Measurements from ENCODE around the gene ADAMTS10.

ADAMTS10 gene

GRCh38 chr19:8539621-8540149, 70.8 kb downstream of the ADAMTS10 start:
- no peak for TF ChIP-seq CTCF (conservative IDR thresholded peaks at IDR 0.05; ENCODE audit: control insufficient read depth, insufficient read depth, low read depth, low read length)
- no peak overlapping the region for H3K4me3 ChIP-seq (ENCODE audit: control insufficient read depth, low read depth, low read length)
- no peak for DNase-seq (ENCODE audit: low read depth)

- no peak for DNase-seq (ENCODE audit: low read depth)
- no peak overlapping the region for H3K4me3 ChIP-seq (ENCODE audit: control insufficient read depth, low read depth, low read length)
- TF ChIP-seq CTCF (conservative IDR thresholded peaks at IDR 0.05; ENCODE audit: control insufficient read depth, insufficient read depth, low read depth, low read length), result no peak
Observed at GRCh38 chr19:8537099-8537498, 73.4 kb downstream of the ADAMTS10 start.

- no peak overlapping the region for H3K4me3 ChIP-seq (ENCODE audit: control insufficient read depth, low read depth, low read length)
- DNase-seq (ENCODE audit: low read depth), result no peak
- no peak for TF ChIP-seq CTCF (conservative IDR thresholded peaks at IDR 0.05; ENCODE audit: control insufficient read depth, insufficient read depth, low read depth, low read length)
Observed at GRCh38 chr19:8536282-8536681, 74.2 kb downstream of the ADAMTS10 start.

GRCh38 chr19:8532225-8532624, 78.3 kb downstream of the ADAMTS10 start:
- no peak overlapping the region for H3K4me3 ChIP-seq (ENCODE audit: control insufficient read depth, low read depth, low read length)

GRCh38 chr19:8531470-8531869, 79.0 kb downstream of the ADAMTS10 start:
- TF ChIP-seq CTCF (conservative IDR thresholded peaks at IDR 0.05; ENCODE audit: control insufficient read depth, insufficient read depth, low read depth, low read length), result no peak
- H3K4me3 ChIP-seq (ENCODE audit: control insufficient read depth, low read depth, low read length), result no peak overlapping the region
- no peak for DNase-seq (ENCODE audit: low read depth)

More at GRCh38 chr19:8532225-8532624, 78.3 kb downstream of the ADAMTS10 start:
- no peak for DNase-seq (ENCODE audit: low read depth)
- TF ChIP-seq CTCF (conservative IDR thresholded peaks at IDR 0.05; ENCODE audit: control insufficient read depth, insufficient read depth, low read depth, low read length), result no peak
